Liver (tissue), 9 donors: ENCODE data around the gene HK2. TPM values are rescaled to one million over a fixed set of nuclear protein-coding genes. Genes with fewer than 3 reads are reported as not detected.
"Not testable (repeated sequence)": the region's sequence is repeated elsewhere in the genome, so short reads cannot be mapped to it uniquely, and the experiment has no call there.

Experiments used
- DNase-seq: peaks from one replicate; pipeline ENCODE4 v3.0.0-alpha.2; 2017; ENCODE audit warnings: low spot score
- H3K27ac ChIP-seq, 2 donors: one replicate each; pipeline ENCODE4 v1.7.0; 2013; ENCODE audit warnings: inconsistent platforms in 2 of 2, low read length in 2 of 2, control low read depth in 1 of 2, low read depth in 1 of 2, mild to moderate bottlenecking in 1 of 2
- H3K27me3 ChIP-seq, 4 donors: one replicate each; pipeline versions ENCODE4 v1.6.1 to v1.7.0; 2013; ENCODE audit warnings: low read length in 3 of 4, inconsistent platforms in 1 of 4, mild to moderate bottlenecking in 1 of 4, moderate library complexity in 1 of 4; ENCODE audit not compliant: control insufficient read depth in 4 of 4, insufficient read depth in 4 of 4
- H3K36me3 ChIP-seq, 4 donors: one replicate each; pipeline versions ENCODE4 v1.6.1 to v1.7.0; 2013; ENCODE audit warnings: low read length in 3 of 4, mild to moderate bottlenecking in 3 of 4, low read depth in 1 of 4, moderate library complexity in 1 of 4; ENCODE audit not compliant: control insufficient read depth in 4 of 4, insufficient read depth in 3 of 4
- H3K4me1 ChIP-seq, 4 donors: one replicate each; pipeline versions ENCODE4 v1.6.1 to v1.7.0; 2013; ENCODE audit warnings: low read length in 3 of 4, mild to moderate bottlenecking in 3 of 4, moderate library complexity in 1 of 4; ENCODE audit not compliant: control insufficient read depth in 4 of 4, insufficient read depth in 4 of 4
- H3K4me3 ChIP-seq, 3 donors: one replicate each; pipeline versions ENCODE4 v1.6.1 to v1.7.0; 2013; ENCODE audit warnings: low read length in 3 of 3, control low read depth in 1 of 3, low read depth in 1 of 3, mild to moderate bottlenecking in 1 of 3
- H3K9ac ChIP-seq, 2 donors: one replicate each; pipeline ENCODE4 v1.7.0; 2013; ENCODE audit warnings: low read length in 2 of 2, mild to moderate bottlenecking in 2 of 2, moderate library complexity in 2 of 2, control low read depth in 1 of 2, low read depth in 1 of 2
- H3K9me3 ChIP-seq, 4 donors: one replicate each; pipeline versions ENCODE4 v1.6.1 to v1.7.0; 2013; ENCODE audit warnings: low read length in 3 of 4; ENCODE audit not compliant: control insufficient read depth in 4 of 4
- EGR1 ChIP-seq, 2 donors: IDR thresholded peaks; 2 replicates each; pipeline ENCODE4 v1.6.1; 2016 to 2018; ENCODE audit warnings: antibody characterized with exemption in 2 of 2, low read depth in 2 of 2
- FOXA2 ChIP-seq: IDR thresholded peaks from 2 replicates; pipeline ENCODE4 v1.6.1; 2016; ENCODE audit warnings: antibody characterized with exemption
- GABPA ChIP-seq, 2 donors: IDR thresholded peaks in 1 of 2; conservative IDR thresholded peaks in 1 of 2; 2 replicates each; pipeline ENCODE4 v1.6.1; 2016; ENCODE audit warnings: antibody characterized with exemption in 2 of 2, mild to moderate bottlenecking in 1 of 2, moderate library complexity in 1 of 2
- HNF4A ChIP-seq, 2 donors: conservative IDR thresholded peaks; 2 replicates each; pipeline ENCODE4 v1.6.1; 2016; ENCODE audit warnings: antibody characterized with exemption in 2 of 2, mild to moderate bottlenecking in 2 of 2
- HNF4G ChIP-seq: IDR thresholded peaks from 2 replicates; pipeline ENCODE4 v1.6.1; 2016; ENCODE audit warnings: antibody characterized with exemption
- NR2F2 ChIP-seq: IDR thresholded peaks from 2 replicates; pipeline ENCODE4 v1.6.1; 2016; ENCODE audit warnings: antibody characterized with exemption
- RAD21 ChIP-seq, 2 donors: IDR thresholded peaks; 2 replicates each; pipeline ENCODE4 v1.6.1; 2016; ENCODE audit warnings: antibody characterized with exemption in 2 of 2, mild to moderate bottlenecking in 2 of 2
- RXRA ChIP-seq, 2 donors: IDR thresholded peaks; 2 replicates each; pipeline ENCODE4 v1.6.1; 2017 to 2018; ENCODE audit warnings: antibody characterized with exemption in 2 of 2, mild to moderate bottlenecking in 1 of 2
- SP1 ChIP-seq: IDR thresholded peaks from 2 replicates; pipeline ENCODE4 v1.6.1; 2018; ENCODE audit warnings: antibody characterized with exemption, mild to moderate bottlenecking
- TAF1 ChIP-seq: conservative IDR thresholded peaks from 2 replicates; pipeline ENCODE4 v1.6.1; 2016; ENCODE audit warnings: antibody characterized with exemption, mild to moderate bottlenecking
- YY1 ChIP-seq: IDR thresholded peaks from 2 replicates; pipeline ENCODE4 v1.6.1; 2016; ENCODE audit warnings: antibody characterized with exemption, mild to moderate bottlenecking
- WGBS: extraction: QIAGEN DNeasy Blood & Tissue Kit; methylation state at CpG from one replicate; pipeline ENCODE4 v1.1.7; 2013; 5-methylcytosine and 5-hydroxymethylcytosine counted together
- polyA plus RNA-seq, 2 donors: library from polyadenylated mRNA; stranded (reverse) in 1 of 2; unstranded in 1 of 2; fragments of 200-250 nt in 1 of 2; fragments of >200 nt in 1 of 2; fragmentation: Nextera tagmentation in 1 of 2; extraction: Ambion mirVana in 1 of 2; gene quantifications; one replicate each; pipeline versions ENCODE4 v1.2.1 to v1.2.3, GENCODE V29; 2013 to 2015
- total RNA-seq, 2 donors: library from RNA; depleted of rRNA; stranded (reverse); fragments of >200 nt; gene quantifications; one replicate each; pipeline ENCODE4 v1.2.3, GENCODE V29; 2014
- TF ChIP-seq, protein P1 (sequence below): IDR thresholded peaks from 2 replicates; pipeline ENCODE4 v1.6.1; 2016; ENCODE audit warnings: antibody characterized with exemption
- TF ChIP-seq, protein P2 (sequence below): IDR thresholded peaks from 2 replicates; pipeline ENCODE4 v1.6.1; 2016; ENCODE audit warnings: antibody characterized with exemption
- TF ChIP-seq, protein P3 (sequence below): IDR thresholded peaks from 2 replicates; pipeline ENCODE4 v1.6.1; 2016; ENCODE audit warnings: antibody characterized with exemption, mild to moderate bottlenecking
- TF ChIP-seq, protein P4 (sequence below): IDR thresholded peaks from 2 replicates; pipeline ENCODE4 v1.6.1; 2016; ENCODE audit warnings: antibody characterized with exemption
- TF ChIP-seq, protein P5 (sequence below): fragments of 150-350 bp; IDR thresholded peaks from 2 replicates; pipeline ENCODE4 v1.5.1; 2017; ENCODE audit warnings: improper control_type of control experiment, low read depth, low read length; ENCODE audit not compliant: missing input control
- donor health status: healthy.
- donor health status: healthy.
- donor health status: healthy.
- donor health status: healthy.
- donor health status: healthy.

The HK2 gene
- total and polyA plus RNA-seq, 4 donors: 0.21 to 3.5 (median 1.0) TPM

DNA sequence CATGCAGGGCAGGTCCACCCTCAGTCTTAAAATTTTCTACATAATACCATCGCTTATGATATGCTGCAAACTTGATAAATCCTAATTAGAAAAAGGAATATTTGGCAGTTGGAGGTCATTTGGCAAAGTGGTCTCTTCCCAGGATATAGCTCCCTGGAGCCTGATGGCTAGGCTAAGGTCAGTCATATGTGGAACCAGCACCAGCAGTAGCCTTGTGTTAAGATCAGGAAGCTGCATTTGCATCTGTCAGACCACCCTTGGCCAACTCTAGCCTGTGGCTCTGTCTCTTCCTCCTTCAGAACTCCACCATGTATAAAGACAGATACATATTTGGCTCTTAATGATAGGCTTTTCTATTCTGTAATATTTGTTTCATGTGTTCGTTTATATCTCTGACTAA lies 5.4 kb upstream of the HK2 start:
- Histone ChIP-seq H3K9ac (no peak overlapping the region), H3K4me3 (no peak overlapping the region), H3K4me1 (no peaks in the 10 kb centered on the region), H3K27ac (no peak overlapping the region), H3K27me3 (peaks cover 0 to 3% (median 0%) of the 10 kb centered on the region in 4 donors), H3K36me3 (no peaks in the 10 kb centered on the region), H3K9me3 (no peaks in the 10 kb centered on the region)
- 70% methylated on average over 2 of the region's 2 CpGs for WGBS
- TF ChIP-seq RXRA (IDR thresholded peaks at IDR 0.05): no peak
- no peak for DNase-seq

DNA sequence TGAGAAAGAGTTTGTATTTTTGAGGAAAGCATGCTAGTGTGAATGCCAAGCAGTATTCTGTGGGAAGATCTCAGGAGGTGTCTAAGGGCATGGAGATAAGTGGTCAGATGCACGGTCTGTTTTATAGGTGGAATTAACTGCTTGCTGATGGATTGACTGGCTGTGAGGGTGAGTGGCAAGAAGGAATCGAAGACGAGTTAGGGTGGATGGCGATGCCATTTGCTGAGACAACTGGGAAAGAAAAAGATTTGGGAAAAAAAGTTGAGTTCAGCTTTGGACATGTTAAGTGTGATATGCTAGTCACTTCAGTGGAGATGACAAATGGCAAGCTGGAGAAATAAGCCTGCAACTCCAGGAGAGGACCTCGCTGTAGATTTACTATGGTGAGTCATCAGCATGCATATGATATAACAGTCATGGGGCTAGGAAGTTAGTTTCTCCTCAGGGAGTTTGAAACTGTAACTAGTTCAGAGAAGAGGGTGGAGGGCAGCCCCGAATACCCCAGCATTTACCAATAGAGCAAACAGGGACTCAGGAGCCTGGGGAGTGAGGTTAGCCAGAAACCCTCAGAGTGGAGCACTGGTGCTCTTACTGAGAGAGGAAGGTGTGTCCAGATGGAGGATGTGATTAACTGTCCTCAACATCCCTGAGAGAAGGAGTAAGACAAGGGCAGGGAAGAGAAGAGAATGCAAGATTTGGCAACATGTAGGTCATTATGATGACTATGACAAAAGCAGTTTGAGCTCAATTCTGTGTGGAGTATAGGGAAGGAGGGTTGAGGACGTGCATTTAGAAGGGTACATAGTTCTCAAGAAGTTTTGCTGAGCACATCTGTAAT lies 2.0 kb upstream of the HK2 start:
- Histone ChIP-seq H3K4me1 (peaks cover 6 to 20% (median 13%) of the 10 kb centered on the region in 4 donors), H3K36me3 (no peaks in the 10 kb centered on the region), H3K9me3 (no peaks in the 10 kb centered on the region), H3K27me3 (peaks cover 0 to 5% (median 2%) of the 10 kb centered on the region in 4 donors), H3K9ac (no peak overlapping the region), H3K27ac (no peak overlapping the region), H3K4me3 (no peak overlapping the region)
- no peak for DNase-seq
- WGBS: 73% methylated on average over 7 of the region's 7 CpGs
- TF ChIP-seq, protein P1, sequence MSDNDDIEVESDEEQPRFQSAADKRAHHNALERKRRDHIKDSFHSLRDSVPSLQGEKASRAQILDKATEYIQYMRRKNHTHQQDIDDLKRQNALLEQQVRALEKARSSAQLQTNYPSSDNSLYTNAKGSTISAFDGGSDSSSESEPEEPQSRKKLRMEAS: no peak
- TF ChIP-seq HNF4A (conservative IDR thresholded peaks at IDR 0.05) (no peak), EGR1 (IDR thresholded peaks at IDR 0.05; ENCODE audit: low read depth in 2 of 2) (no peak), FOXA2 (no peak), RAD21 (IDR thresholded peaks at IDR 0.05) (no peak), YY1 (no peak), TAF1 (no peak), SP1 (no peak), RXRA (IDR thresholded peaks at IDR 0.05) (no peak), HNF4G (no peak), NR2F2 (no peak), GABPA (IDR thresholded peaks at IDR 0.05 in 1 of 2, conservative IDR thresholded peaks at IDR 0.05 in 1 of 2) (no peak)
- TF ChIP-seq, protein P2, sequence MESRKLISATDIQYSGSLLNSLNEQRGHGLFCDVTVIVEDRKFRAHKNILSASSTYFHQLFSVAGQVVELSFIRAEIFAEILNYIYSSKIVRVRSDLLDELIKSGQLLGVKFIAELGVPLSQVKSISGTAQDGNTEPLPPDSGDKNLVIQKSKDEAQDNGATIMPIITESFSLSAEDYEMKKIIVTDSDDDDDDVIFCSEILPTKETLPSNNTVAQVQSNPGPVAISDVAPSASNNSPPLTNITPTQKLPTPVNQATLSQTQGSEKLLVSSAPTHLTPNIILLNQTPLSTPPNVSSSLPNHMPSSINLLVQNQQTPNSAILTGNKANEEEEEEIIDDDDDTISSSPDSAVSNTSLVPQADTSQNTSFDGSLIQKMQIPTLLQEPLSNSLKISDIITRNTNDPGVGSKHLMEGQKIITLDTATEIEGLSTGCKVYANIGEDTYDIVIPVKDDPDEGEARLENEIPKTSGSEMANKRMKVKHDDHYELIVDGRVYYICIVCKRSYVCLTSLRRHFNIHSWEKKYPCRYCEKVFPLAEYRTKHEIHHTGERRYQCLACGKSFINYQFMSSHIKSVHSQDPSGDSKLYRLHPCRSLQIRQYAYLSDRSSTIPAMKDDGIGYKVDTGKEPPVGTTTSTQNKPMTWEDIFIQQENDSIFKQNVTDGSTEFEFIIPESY: no peak
- TF ChIP-seq, protein P3, sequence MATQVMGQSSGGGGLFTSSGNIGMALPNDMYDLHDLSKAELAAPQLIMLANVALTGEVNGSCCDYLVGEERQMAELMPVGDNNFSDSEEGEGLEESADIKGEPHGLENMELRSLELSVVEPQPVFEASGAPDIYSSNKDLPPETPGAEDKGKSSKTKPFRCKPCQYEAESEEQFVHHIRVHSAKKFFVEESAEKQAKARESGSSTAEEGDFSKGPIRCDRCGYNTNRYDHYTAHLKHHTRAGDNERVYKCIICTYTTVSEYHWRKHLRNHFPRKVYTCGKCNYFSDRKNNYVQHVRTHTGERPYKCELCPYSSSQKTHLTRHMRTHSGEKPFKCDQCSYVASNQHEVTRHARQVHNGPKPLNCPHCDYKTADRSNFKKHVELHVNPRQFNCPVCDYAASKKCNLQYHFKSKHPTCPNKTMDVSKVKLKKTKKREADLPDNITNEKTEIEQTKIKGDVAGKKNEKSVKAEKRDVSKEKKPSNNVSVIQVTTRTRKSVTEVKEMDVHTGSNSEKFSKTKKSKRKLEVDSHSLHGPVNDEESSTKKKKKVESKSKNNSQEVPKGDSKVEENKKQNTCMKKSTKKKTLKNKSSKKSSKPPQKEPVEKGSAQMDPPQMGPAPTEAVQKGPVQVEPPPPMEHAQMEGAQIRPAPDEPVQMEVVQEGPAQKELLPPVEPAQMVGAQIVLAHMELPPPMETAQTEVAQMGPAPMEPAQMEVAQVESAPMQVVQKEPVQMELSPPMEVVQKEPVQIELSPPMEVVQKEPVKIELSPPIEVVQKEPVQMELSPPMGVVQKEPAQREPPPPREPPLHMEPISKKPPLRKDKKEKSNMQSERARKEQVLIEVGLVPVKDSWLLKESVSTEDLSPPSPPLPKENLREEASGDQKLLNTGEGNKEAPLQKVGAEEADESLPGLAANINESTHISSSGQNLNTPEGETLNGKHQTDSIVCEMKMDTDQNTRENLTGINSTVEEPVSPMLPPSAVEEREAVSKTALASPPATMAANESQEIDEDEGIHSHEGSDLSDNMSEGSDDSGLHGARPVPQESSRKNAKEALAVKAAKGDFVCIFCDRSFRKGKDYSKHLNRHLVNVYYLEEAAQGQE: no peak
- TF ChIP-seq, protein P4, sequence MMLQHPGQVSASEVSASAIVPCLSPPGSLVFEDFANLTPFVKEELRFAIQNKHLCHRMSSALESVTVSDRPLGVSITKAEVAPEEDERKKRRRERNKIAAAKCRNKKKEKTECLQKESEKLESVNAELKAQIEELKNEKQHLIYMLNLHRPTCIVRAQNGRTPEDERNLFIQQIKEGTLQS: no peak
- TF ChIP-seq, protein P5, sequence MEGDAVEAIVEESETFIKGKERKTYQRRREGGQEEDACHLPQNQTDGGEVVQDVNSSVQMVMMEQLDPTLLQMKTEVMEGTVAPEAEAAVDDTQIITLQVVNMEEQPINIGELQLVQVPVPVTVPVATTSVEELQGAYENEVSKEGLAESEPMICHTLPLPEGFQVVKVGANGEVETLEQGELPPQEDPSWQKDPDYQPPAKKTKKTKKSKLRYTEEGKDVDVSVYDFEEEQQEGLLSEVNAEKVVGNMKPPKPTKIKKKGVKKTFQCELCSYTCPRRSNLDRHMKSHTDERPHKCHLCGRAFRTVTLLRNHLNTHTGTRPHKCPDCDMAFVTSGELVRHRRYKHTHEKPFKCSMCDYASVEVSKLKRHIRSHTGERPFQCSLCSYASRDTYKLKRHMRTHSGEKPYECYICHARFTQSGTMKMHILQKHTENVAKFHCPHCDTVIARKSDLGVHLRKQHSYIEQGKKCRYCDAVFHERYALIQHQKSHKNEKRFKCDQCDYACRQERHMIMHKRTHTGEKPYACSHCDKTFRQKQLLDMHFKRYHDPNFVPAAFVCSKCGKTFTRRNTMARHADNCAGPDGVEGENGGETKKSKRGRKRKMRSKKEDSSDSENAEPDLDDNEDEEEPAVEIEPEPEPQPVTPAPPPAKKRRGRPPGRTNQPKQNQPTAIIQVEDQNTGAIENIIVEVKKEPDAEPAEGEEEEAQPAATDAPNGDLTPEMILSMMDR: no peak

DNA sequence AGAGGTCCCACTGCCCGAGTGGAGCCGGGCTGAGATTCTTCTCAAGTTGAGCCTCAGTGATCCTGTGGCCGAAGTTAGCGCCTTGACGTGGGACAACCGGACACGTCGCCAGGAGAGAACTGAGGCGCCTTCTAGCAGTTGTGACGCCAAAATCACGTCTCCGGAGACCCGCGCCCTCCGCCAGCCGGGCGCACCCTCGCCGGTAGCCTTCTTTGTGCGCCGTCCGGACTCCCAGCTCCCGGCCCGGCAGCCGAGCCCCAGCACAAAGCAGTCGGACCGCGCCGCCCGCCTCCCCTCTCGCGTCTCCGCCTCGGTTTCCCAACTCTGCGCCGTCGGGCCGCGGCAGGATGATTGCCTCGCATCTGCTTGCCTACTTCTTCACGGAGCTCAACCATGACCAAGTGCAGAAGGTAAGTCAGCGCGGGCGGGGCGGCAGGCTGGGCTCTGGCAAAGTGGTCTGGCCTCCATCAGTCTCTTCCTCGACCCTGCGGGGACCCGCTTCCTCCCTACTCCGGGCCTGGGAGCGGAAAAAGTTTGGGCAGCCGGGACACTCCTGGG lies 386 bp downstream of the HK2 start:
- H3K9me3 ChIP-seq, H3K9ac ChIP-seq, DNase-seq, H3K27me3 ChIP-seq, H3K36me3 ChIP-seq: not testable (repeated sequence)
- Histone ChIP-seq H3K4me1 (peaks cover 6 to 20% (median 13%) of the 10 kb centered on the region in 4 donors), H3K27ac (peak overlapping the region; percentile 48 to 59), H3K4me3 (peak overlapping the region; percentile 27 to 62 (median 54))
- WGBS: 2% methylated on average over 51 of the region's 51 CpGs
